ENCODE data around the gene UBE2E1. TPM values are rescaled to one million over a fixed set of nuclear protein-coding genes. Genes with fewer than 3 reads are reported as not detected.

Gene UBE2E1
- total and polyA plus RNA-seq, 2 donors (not counting 1 experiment from before 2014, with no cell fraction given), result 129 to 174 TPM

- Histone ChIP-seq H2AFZ (ENCODE audit: low read length) (no peak overlapping the region), H3K9ac (ENCODE audit: insufficient read depth, low read length) (no peak overlapping the region), H3K4me1 (ENCODE audit: control insufficient read depth, extremely low read depth, insufficient read depth, low read length) (peaks cover 2% of the 10 kb centered on the region), H3K9me3 (ENCODE audit: control insufficient read depth, insufficient read depth, low read depth, low read length) (no peaks in the 10 kb centered on the region), H4K20me1 (ENCODE audit: control insufficient read depth, extremely low read depth, insufficient read depth, low read length) (no peaks in the 10 kb centered on the region), H3K79me2 (ENCODE audit: control insufficient read depth, insufficient read depth, low read length) (no peaks in the 10 kb centered on the region), H3K27ac (ENCODE audit: insufficient read depth, low read length) (no peak overlapping the region), H3K4me3 (replicated peaks in 1 of 4; ENCODE audit: control extremely low read depth in 1 of 4, insufficient read depth in 1 of 4, low read depth in 3 of 4, low read length in 4 of 4) (no peak overlapping the region), H3K36me3 (ENCODE audit: control insufficient read depth, insufficient read depth, low read length) (no peaks in the 10 kb centered on the region), H3K4me2 (ENCODE audit: extremely low read depth, insufficient read depth, low read length) (no peak overlapping the region), H3K27me3 (ENCODE audit: control insufficient read depth, insufficient read depth, low read length) (no peaks in the 10 kb centered on the region)
- no peak for DNase-seq (ENCODE audit: low read depth in 2 of 2)
- TF ChIP-seq EZH2 (IDR thresholded peaks at IDR 0.05; ENCODE audit: low read length, missing control alignments) (no peak), CTCF (conservative IDR thresholded peaks at IDR 0.05 in 1 of 2, IDR thresholded peaks at IDR 0.05 in 1 of 2; ENCODE audit: low read depth in 1 of 2, low read length in 2 of 2) (no peak)
Observed at GRCh38 chr3:23762214-23762613, 43.5 kb upstream of the UBE2E1 start.

GRCh38 chr3:23762759-23763477 lies 42.8 kb upstream of the UBE2E1 start:
- Histone ChIP-seq H3K4me1 (ENCODE audit: control insufficient read depth, extremely low read depth, insufficient read depth, low read length) (peaks cover 2% of the 10 kb centered on the region), H3K79me2 (ENCODE audit: control insufficient read depth, insufficient read depth, low read length) (no peaks in the 10 kb centered on the region), H3K9ac (ENCODE audit: insufficient read depth, low read length) (peak overlapping the region; percentile 25), H4K20me1 (ENCODE audit: control insufficient read depth, extremely low read depth, insufficient read depth, low read length) (no peaks in the 10 kb centered on the region), H3K9me3 (ENCODE audit: control insufficient read depth, insufficient read depth, low read depth, low read length) (no peaks in the 10 kb centered on the region), H3K36me3 (ENCODE audit: control insufficient read depth, insufficient read depth, low read length) (no peaks in the 10 kb centered on the region), H3K27me3 (ENCODE audit: control insufficient read depth, insufficient read depth, low read length) (no peaks in the 10 kb centered on the region), H3K4me2 (ENCODE audit: extremely low read depth, insufficient read depth, low read length) (peak overlapping the region; percentile 77), H2AFZ (ENCODE audit: low read length) (peak overlapping the region; percentile 80), H3K4me3 (replicated peaks in 1 of 4; ENCODE audit: control extremely low read depth in 1 of 4, insufficient read depth in 1 of 4, low read depth in 3 of 4, low read length in 4 of 4) (peak overlapping the region; percentile 7 to 40 (median 26)), H3K27ac (ENCODE audit: insufficient read depth, low read length) (peak overlapping the region; percentile 42)
- peak; percentile 62 to 63 for DNase-seq (ENCODE audit: low read depth in 2 of 2)
- no peak for TF ChIP-seq EZH2 (IDR thresholded peaks at IDR 0.05; ENCODE audit: low read length, missing control alignments)
- TF ChIP-seq CTCF (conservative IDR thresholded peaks at IDR 0.05 in 1 of 2, IDR thresholded peaks at IDR 0.05 in 1 of 2; ENCODE audit: low read depth in 1 of 2, low read length in 2 of 2), result no peak

GRCh38 chr3:23764407-23764806 lies 41.3 kb upstream of the UBE2E1 start:
- H3K9ac ChIP-seq (ENCODE audit: insufficient read depth, low read length), result no peak overlapping the region
- no peak overlapping the region for H3K4me2 ChIP-seq (ENCODE audit: extremely low read depth, insufficient read depth, low read length)
- peaks cover 2% of the 10 kb centered on the region for H3K4me1 ChIP-seq (ENCODE audit: control insufficient read depth, extremely low read depth, insufficient read depth, low read length)
- H3K9me3 ChIP-seq (ENCODE audit: control insufficient read depth, insufficient read depth, low read depth, low read length), result no peaks in the 10 kb centered on the region
- no peak for TF ChIP-seq EZH2 (IDR thresholded peaks at IDR 0.05; ENCODE audit: low read length, missing control alignments)
- TF ChIP-seq CTCF (conservative IDR thresholded peaks at IDR 0.05 in 1 of 2, IDR thresholded peaks at IDR 0.05 in 1 of 2; ENCODE audit: low read depth in 1 of 2, low read length in 2 of 2), result no peak
- no peaks in the 10 kb centered on the region for H3K27me3 ChIP-seq (ENCODE audit: control insufficient read depth, insufficient read depth, low read length)
- DNase-seq (ENCODE audit: low read depth in 2 of 2), result no peak
- no peak overlapping the region for H3K27ac ChIP-seq (ENCODE audit: insufficient read depth, low read length)
- H2AFZ ChIP-seq (ENCODE audit: low read length), result no peak overlapping the region
- no peaks in the 10 kb centered on the region for H3K79me2 ChIP-seq (ENCODE audit: control insufficient read depth, insufficient read depth, low read length)
- H4K20me1 ChIP-seq (ENCODE audit: control insufficient read depth, extremely low read depth, insufficient read depth, low read length), result no peaks in the 10 kb centered on the region
- no peak overlapping the region for H3K4me3 ChIP-seq (replicated peaks in 1 of 4; ENCODE audit: control extremely low read depth in 1 of 4, insufficient read depth in 1 of 4, low read depth in 3 of 4, low read length in 4 of 4)
- no peaks in the 10 kb centered on the region for H3K36me3 ChIP-seq (ENCODE audit: control insufficient read depth, insufficient read depth, low read length)

Measured in fibroblast of lung (primary cell).